ENCODE data around the gene CIROP. TPM values are rescaled to one million over a fixed set of nuclear protein-coding genes. Genes with fewer than 3 reads are reported as not detected.

Gene CIROP
- total RNA-seq, 1 experiment from 2014 or later: not detected

DNA sequence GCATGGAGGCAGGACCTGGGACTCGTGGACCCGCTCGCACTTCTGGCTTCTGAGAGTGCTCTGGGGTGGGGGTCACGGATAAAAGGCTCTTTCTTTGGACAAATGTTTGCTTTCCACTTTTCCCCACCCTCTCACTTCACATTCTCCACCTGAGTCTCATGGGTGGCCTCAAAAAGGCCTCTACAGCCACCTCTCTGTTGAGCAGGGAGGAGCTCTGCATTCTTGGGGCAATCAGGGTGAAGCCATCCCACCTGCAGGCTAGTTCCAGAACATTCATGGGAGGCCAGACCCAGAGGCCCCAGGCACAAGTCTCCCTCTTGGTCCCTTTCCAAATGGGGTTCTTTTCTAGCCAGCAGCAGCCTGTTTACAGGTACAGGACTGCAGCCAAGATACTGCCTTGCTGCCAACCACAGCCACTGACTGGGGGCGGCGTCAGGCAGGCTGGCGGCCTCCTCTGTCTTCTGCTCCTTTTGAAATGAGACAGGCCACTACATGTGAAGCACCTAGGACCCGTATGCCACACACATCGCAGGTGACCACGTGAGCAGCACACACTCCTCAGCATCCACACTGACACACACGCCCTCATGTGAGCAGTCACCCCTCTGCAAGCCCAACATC lies 32.5 kb upstream of the CIROP start:
- no peaks in the 10 kb centered on the region for H3K27me3 Mint-ChIP-seq (ENCODE audit: insufficient read depth, unreplicated experiment)
- H3K36me3 Mint-ChIP-seq (ENCODE audit: insufficient read depth, unreplicated experiment): no peaks in the 10 kb centered on the region
- ChIA-PET CTCF (interaction anchor here (0.6 to 5.8 kb wide), 12 partner anchors 13 to 71 kb away, joined by 3 to 39 read pairs (median 4); no protein-coding TSS in a partner anchor), POLR2A (interaction anchor here (0.9 to 3.4 kb wide), 11 partner anchors 8 to 164 kb away, joined by 3 to 18 read pairs (median 6); partner anchors contain the start of gene SLC7A8)
- no TSS peak for BruUV-seq (replicated peaks)
- TF ChIP-seq, protein P1, sequence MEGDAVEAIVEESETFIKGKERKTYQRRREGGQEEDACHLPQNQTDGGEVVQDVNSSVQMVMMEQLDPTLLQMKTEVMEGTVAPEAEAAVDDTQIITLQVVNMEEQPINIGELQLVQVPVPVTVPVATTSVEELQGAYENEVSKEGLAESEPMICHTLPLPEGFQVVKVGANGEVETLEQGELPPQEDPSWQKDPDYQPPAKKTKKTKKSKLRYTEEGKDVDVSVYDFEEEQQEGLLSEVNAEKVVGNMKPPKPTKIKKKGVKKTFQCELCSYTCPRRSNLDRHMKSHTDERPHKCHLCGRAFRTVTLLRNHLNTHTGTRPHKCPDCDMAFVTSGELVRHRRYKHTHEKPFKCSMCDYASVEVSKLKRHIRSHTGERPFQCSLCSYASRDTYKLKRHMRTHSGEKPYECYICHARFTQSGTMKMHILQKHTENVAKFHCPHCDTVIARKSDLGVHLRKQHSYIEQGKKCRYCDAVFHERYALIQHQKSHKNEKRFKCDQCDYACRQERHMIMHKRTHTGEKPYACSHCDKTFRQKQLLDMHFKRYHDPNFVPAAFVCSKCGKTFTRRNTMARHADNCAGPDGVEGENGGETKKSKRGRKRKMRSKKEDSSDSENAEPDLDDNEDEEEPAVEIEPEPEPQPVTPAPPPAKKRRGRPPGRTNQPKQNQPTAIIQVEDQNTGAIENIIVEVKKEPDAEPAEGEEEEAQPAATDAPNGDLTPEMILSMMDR (IDR thresholded peaks at IDR 0.05; ENCODE audit: unreplicated experiment): no peak
- peaks cover 42% of the 10 kb centered on the region for H3K4me1 Mint-ChIP-seq (ENCODE audit: insufficient read depth, unreplicated experiment)
- H3K27ac Mint-ChIP-seq (ENCODE audit: low read depth, unreplicated experiment): peak overlapping the region; percentile 83
- H3K4me3 Mint-ChIP-seq (ENCODE audit: unreplicated experiment): peak overlapping the region; percentile 28
- DNase-seq (ENCODE audit: unreplicated experiment): peak; percentile 83
- intact Hi-C loops (cut with micrococcal nuclease): no loop called here
- H3K9me3 Mint-ChIP-seq (ENCODE audit: unreplicated experiment): no peaks in the 10 kb centered on the region

DNA sequence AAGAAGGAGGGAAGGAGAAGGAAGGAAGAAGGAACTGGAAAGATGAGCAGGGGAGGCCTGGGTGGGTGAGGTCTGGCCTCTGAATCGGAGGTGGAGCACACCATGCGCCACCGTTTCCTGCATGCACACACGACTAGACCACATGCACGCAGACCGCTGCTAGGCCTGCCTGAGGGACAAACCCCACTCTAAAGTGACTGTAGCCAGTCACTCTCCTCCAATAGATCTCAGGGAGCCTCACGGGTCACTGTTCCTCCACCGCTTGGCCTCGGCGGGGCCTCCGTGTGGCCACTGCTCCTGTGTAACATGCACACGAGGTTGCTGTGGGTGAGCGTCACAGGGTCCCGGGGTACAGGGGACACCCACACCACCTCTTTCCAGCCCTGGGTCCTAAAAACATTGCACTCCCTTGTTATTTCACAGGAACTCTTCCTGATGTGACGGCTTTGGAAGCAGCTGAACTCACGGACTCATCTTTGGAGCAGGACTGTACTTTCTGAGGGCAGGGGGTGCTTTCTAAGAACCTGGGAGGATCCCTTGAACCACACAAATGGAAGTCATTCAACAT lies 31.9 kb upstream of the CIROP start:
- POLR2A ChIA-PET: interaction anchor here (0.7 to 3.4 kb wide), 7 partner anchors 9 to 732 kb away, joined by 3 to 18 read pairs (median 6); partner anchors contain the start of gene SLC7A8
- H3K9me3 Mint-ChIP-seq (ENCODE audit: unreplicated experiment): no peaks in the 10 kb centered on the region
- H3K4me3 Mint-ChIP-seq (ENCODE audit: unreplicated experiment): no peak overlapping the region
- BruUV-seq (replicated peaks): no TSS peak
- TF ChIP-seq, protein P1 (IDR thresholded peaks at IDR 0.05; ENCODE audit: unreplicated experiment): no peak
- peaks cover 35% of the 10 kb centered on the region for H3K4me1 Mint-ChIP-seq (ENCODE audit: insufficient read depth, unreplicated experiment)
- intact Hi-C loops (cut with micrococcal nuclease): no loop called here
- no peaks in the 10 kb centered on the region for H3K36me3 Mint-ChIP-seq (ENCODE audit: insufficient read depth, unreplicated experiment)
- DNase-seq (ENCODE audit: unreplicated experiment): no peak
- CTCF ChIA-PET: interaction anchor here (0.6 to 2.3 kb wide), 7 partner anchors 8 to 608 kb away, joined by 3 to 12 read pairs (median 3); no protein-coding TSS in a partner anchor
- peak overlapping the region; percentile 7 for H3K27ac Mint-ChIP-seq (ENCODE audit: low read depth, unreplicated experiment)
- H3K27me3 Mint-ChIP-seq (ENCODE audit: insufficient read depth, unreplicated experiment): no peaks in the 10 kb centered on the region

DNA sequence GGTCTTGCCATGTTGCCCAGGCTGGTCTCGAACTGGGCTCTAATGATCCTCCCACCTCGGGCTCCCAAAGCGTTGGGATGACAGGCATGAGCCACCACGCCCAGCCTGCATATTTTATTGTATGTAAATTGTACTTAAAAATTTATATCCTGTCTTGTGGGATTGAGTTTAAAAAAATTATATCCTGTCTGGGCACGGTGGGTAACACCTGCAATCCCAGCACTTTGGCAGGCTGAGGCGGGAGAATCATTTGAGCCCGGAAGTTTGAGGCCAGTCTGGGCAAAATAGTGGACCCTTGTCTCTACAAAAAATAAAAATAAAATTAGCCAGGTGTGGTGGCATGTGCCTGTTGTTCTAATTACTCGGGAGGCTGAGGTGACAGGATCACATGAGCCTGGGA lies 28.2 kb upstream of the CIROP start:
- H3K27ac Mint-ChIP-seq (ENCODE audit: low read depth, unreplicated experiment): no peak overlapping the region
- ChIA-PET POLR2A (no interaction called here), CTCF (interaction anchor here (0.6 to 1.5 kb wide), 3 partner anchors 11 to 135 kb away, joined by 3 to 5 read pairs (median 3); no protein-coding TSS in a partner anchor)
- BruUV-seq (replicated peaks): no TSS peak
- H3K4me1 Mint-ChIP-seq (ENCODE audit: insufficient read depth, unreplicated experiment): peaks cover 44% of the 10 kb centered on the region
- no peaks in the 10 kb centered on the region for H3K9me3 Mint-ChIP-seq (ENCODE audit: unreplicated experiment)
- no peaks in the 10 kb centered on the region for H3K27me3 Mint-ChIP-seq (ENCODE audit: insufficient read depth, unreplicated experiment)
- intact Hi-C loops (cut with micrococcal nuclease): no loop called here
- DNase-seq (ENCODE audit: unreplicated experiment): no peak
- H3K36me3 Mint-ChIP-seq (ENCODE audit: insufficient read depth, unreplicated experiment): no peaks in the 10 kb centered on the region
- TF ChIP-seq, protein P1 (IDR thresholded peaks at IDR 0.05; ENCODE audit: unreplicated experiment): no peak
- H3K4me3 Mint-ChIP-seq (ENCODE audit: unreplicated experiment): no peak overlapping the region

DNA sequence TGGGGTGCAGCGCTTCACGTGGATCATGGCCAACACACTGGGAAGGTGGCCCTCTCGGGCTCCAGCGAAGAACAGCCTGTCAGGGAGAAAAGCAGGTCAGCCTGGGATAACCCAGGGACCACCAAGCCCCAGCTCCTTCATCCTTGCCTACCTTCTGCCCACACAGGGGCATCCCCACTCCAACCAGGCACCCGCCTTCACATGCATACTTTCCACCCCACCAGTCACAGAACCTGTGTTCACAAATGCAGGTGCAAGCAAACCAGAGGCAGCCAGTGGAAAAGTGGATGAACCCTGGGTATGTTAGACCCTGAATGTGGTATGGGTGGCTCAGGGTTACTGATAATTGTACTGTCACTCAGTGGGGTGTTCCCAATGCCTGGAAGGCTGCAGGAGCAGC lies 26.7 kb upstream of the CIROP start:
- ChIA-PET POLR2A (interaction anchor here (2.0 to 2.2 kb wide), 2 partner anchors 11 to 29 kb away, joined by 5 to 11 read pairs; no protein-coding TSS in a partner anchor), CTCF (interaction anchor here (0.6 to 20.7 kb wide), 4 partner anchors 11 to 163 kb away, joined by 3 to 766 read pairs (median 20); partner anchors contain the start of gene SLC7A8)
- peaks cover 30% of the 10 kb centered on the region for H3K4me1 Mint-ChIP-seq (ENCODE audit: insufficient read depth, unreplicated experiment)
- no peak for DNase-seq (ENCODE audit: unreplicated experiment)
- H3K4me3 Mint-ChIP-seq (ENCODE audit: unreplicated experiment): no peak overlapping the region
- BruUV-seq (replicated peaks): no TSS peak
- H3K36me3 Mint-ChIP-seq (ENCODE audit: insufficient read depth, unreplicated experiment): no peaks in the 10 kb centered on the region
- no peaks in the 10 kb centered on the region for H3K9me3 Mint-ChIP-seq (ENCODE audit: unreplicated experiment)
- H3K27me3 Mint-ChIP-seq (ENCODE audit: insufficient read depth, unreplicated experiment): no peaks in the 10 kb centered on the region
- TF ChIP-seq, protein P1 (IDR thresholded peaks at IDR 0.05; ENCODE audit: unreplicated experiment): no peak
- no peak overlapping the region for H3K27ac Mint-ChIP-seq (ENCODE audit: low read depth, unreplicated experiment)
- intact Hi-C loops (cut with micrococcal nuclease): no loop called here
